Fibroblast of skin of back (primary cell): ENCODE results near the gene TNFSF9.
A peak's percentile ranks its signal among the peaks of the same experiment; 100 is the strongest.
"Not testable (repeated sequence)": the region's sequence is repeated elsewhere in the genome, so short reads cannot be mapped to it uniquely, and the experiment has no call there.

ENCODE experiments used
- DNase-seq: peaks from one replicate; pipeline ENCODE4 v3.0.0-alpha.2; 2013

Gene TNFSF9

GRCh38 chr19:6573350-6573749 is 42.5 kb downstream of the TNFSF9 start:
- DNase-seq: no peak

- no peak for DNase-seq
These were observed 46.1 kb downstream of the TNFSF9 start for GRCh38 chr19:6576869-6577475.

GRCh38 chr19:6577476-6578125 is 46.8 kb downstream of the TNFSF9 start:
- no peak for DNase-seq

GRCh38 chr19:6579450-6580178 is 48.8 kb downstream of the TNFSF9 start:
- DNase-seq: no peak

GRCh38 chr19:6580313-6580712 is 49.5 kb downstream of the TNFSF9 start:
- peak; percentile 37 for DNase-seq

- DNase-seq: not testable (repeated sequence)
These were observed 52.0 kb downstream of the TNFSF9 start for GRCh38 chr19:6582515-6583484.
